A549 (cell line): ENCODE data around the gene TTC7B. TPM values are rescaled to one million over a fixed set of nuclear protein-coding genes. Genes with fewer than 3 reads are reported as not detected.

Source experiments
- ATAC-seq, 2 experiments: fragments of 200-7000 bp in 1 of 2; fragments of >200 bp in 1 of 2; cut with Nextera tagmentation in 1 of 2; cut with Tn5 transposase in 1 of 2; 3 replicates each; pipeline versions ENCODE4 v1.8.0 to v1.9.1; 2018 to 2020; ENCODE audit warnings: mild to moderate bottlenecking in 1 of 2, moderate library complexity in 1 of 2
- CTCF ChIA-PET: fragments of 300-600 bp; sonication (Branson Sonifier 250); formaldehyde crosslinking; extraction: SDS; loops from one replicate; lab custom pipeline; 2021; ENCODE audit warnings: antibody characterized with exemption, inconsistent platforms; lab: Yijun Ruan, JAX
- POLR2A ChIA-PET: fragments of 350-600 bp; formaldehyde crosslinking; extraction: SDS; loops from one replicate; lab custom pipeline; 2021; ENCODE audit warnings: antibody characterized with exemption, inconsistent platforms; lab: Yijun Ruan, JAX
- DNase-seq, 2 experiments: peaks; one replicate each; pipeline versions ENCODE4 v3.0.0 to v3.0.0-alpha.2; 2011 to 2016; ENCODE audit warnings: low read depth in 1 of 2, low spot score in 1 of 2
- FAIRE-seq: peaks from 2 replicates; lab custom pipeline; 2011; peaks lifted over from hg19 to GRCh38; lab: Jason Lieb, UNC
- H3K27ac ChIP-seq, 2 experiments: fragments of >200 bp; sonication (Bioruptor Twin); formaldehyde crosslinking; 3 replicates each; pipeline ENCODE4 v1.5.1; 2016 to 2017
- H3K4me1 ChIP-seq: fragments of >200 bp; sonication (Bioruptor Twin); formaldehyde crosslinking; 3 replicates; pipeline ENCODE4 v1.6.1; 2016
- H3K4me2 ChIP-seq: fragments of >200 bp; sonication (Bioruptor Twin); formaldehyde crosslinking; 3 replicates; pipeline ENCODE4 v1.6.1; 2016
- H3K4me3 ChIP-seq: fragments of >200 bp; sonication (Bioruptor Twin); formaldehyde crosslinking; 3 replicates; pipeline ENCODE4 v1.5.1; 2016
- H3K9me3 ChIP-seq: fragments of >200 bp; sonication (Bioruptor Twin); formaldehyde crosslinking; 3 replicates; pipeline ENCODE4 v1.6.1; 2016
- CEBPB ChIP-seq, 2 experiments: fragments of >200 bp in 1 of 2; sonication (Bioruptor Twin) in 1 of 2; formaldehyde crosslinking in 1 of 2; IDR thresholded peaks; 2 replicates each; pipeline ENCODE4 v1.6.1; 2012 to 2016
- CHD4 ChIP-seq: fragments of 200-600 bp; sonication (generic); IDR thresholded peaks from 2 replicates; pipeline ENCODE4 v1.6.1; 2016; ENCODE audit warnings: antibody characterized with exemption, mild to moderate bottlenecking, borderline replicate concordance
- CTCF ChIP-seq: fragments of >200 bp; sonication (Bioruptor Twin); formaldehyde crosslinking; IDR thresholded peaks from 3 replicates; pipeline ENCODE4 v1.5.1; 2016
- E2F6 ChIP-seq: IDR thresholded peaks from 2 replicates; pipeline ENCODE4 v1.6.1; 2012; ENCODE audit warnings: low read depth, borderline replicate concordance
- EHF ChIP-seq: fragments of 250-450 bp; sonication (Bioruptor Pico); IDR thresholded peaks from 2 replicates; pipeline ENCODE4 v1.5.0; 2020; ENCODE audit warnings: mild to moderate bottlenecking
- FOSL2 ChIP-seq, 2 experiments: fragments of 450-650 bp in 1 of 2; fragments of >200 bp in 1 of 2; sonication (Bioruptor Twin) in 1 of 2; formaldehyde crosslinking; IDR thresholded peaks; 2 replicates each; pipeline versions ENCODE4 v1.5.0 to v1.6.1; 2016 to 2020; ENCODE audit warnings: mild to moderate bottlenecking in 1 of 2, moderate library complexity in 1 of 2
- HDAC2 ChIP-seq: fragments of 200-600 bp; sonication (generic); IDR thresholded peaks from 2 replicates; pipeline ENCODE4 v1.6.1; 2016
- HEYL ChIP-seq: fragments of 250-450 bp; sonication (Bioruptor Pico); IDR thresholded peaks from 2 replicates; pipeline ENCODE4 v1.8.0; 2021; ENCODE audit warnings: mild to moderate bottlenecking, moderate library complexity
- HOXB13 ChIP-seq: fragments of 250-450 bp; sonication (Bioruptor Pico); IDR thresholded peaks from 2 replicates; pipeline ENCODE4 v1.5.0; 2020; ENCODE audit warnings: low read depth, mild to moderate bottlenecking, moderate library complexity
- KDM1A ChIP-seq: fragments of 200-600 bp; sonication (generic); IDR thresholded peaks from 2 replicates; pipeline ENCODE4 v1.6.1; 2016; ENCODE audit warnings: low read depth, mild to moderate bottlenecking
- KDM5A ChIP-seq: fragments of 200-600 bp; sonication (generic); IDR thresholded peaks from 2 replicates; pipeline ENCODE4 v1.6.1; 2016; ENCODE audit warnings: antibody characterized with exemption, mild to moderate bottlenecking
- MAX ChIP-seq: IDR thresholded peaks from 2 replicates; pipeline ENCODE4 v1.6.1; 2012
- MAZ ChIP-seq: fragments of 150-350 bp; IDR thresholded peaks from 2 replicates; pipeline ENCODE4 v1.6.1; 2014; ENCODE audit warnings: antibody characterized with exemption, low read depth, low read length, borderline replicate concordance
- NPAS2 ChIP-seq: fragments of 250-450 bp; sonication (Bioruptor Pico); IDR thresholded peaks from 2 replicates; pipeline ENCODE4 v1.8.0; 2022; ENCODE audit warnings: mild to moderate bottlenecking, moderate library complexity, borderline replicate concordance
- NR3C1 ChIP-seq: fragments of >200 bp; sonication (Bioruptor Twin); formaldehyde crosslinking; IDR thresholded peaks from 3 replicates; pipeline ENCODE4 v1.6.1; 2017
- RAD21 ChIP-seq, 2 experiments: fragments of >200 bp in 1 of 2; sonication (Bioruptor Twin) in 1 of 2; formaldehyde crosslinking in 1 of 2; IDR thresholded peaks in 1 of 2; conservative IDR thresholded peaks in 1 of 2; 2 replicates in 1 of 2; 3 replicates in 1 of 2; pipeline ENCODE4 v1.6.1; 2012 to 2018; ENCODE audit warnings: inconsistent platforms in 1 of 2
- RFX5 ChIP-seq: fragments of 450-650 bp; IDR thresholded peaks from 2 replicates; pipeline ENCODE4 v1.7.1; 2014; ENCODE audit warnings: antibody characterized with exemption, mild to moderate bottlenecking, moderate library complexity
- TP53 ChIP-seq: fragments of 250-450 bp; sonication (Bioruptor Pico); IDR thresholded peaks from 2 replicates; pipeline ENCODE4 v1.5.0; 2021; ENCODE audit warnings: mild to moderate bottlenecking, moderate library complexity
- ZSCAN20 ChIP-seq: fragments of 250-450 bp; sonication (Bioruptor Pico); IDR thresholded peaks from 2 replicates; pipeline ENCODE4 v1.8.0; 2022; ENCODE audit warnings: mild to moderate bottlenecking, moderate library complexity
- WGBS: methylation state at CpG from one replicate; pipeline ENCODE4 v1.1.6; 2017; ENCODE audit errors: missing lambda C conversion rate; 5-methylcytosine and 5-hydroxymethylcytosine counted together
- polyA plus RNA-seq, 4 experiments: library from polyadenylated mRNA; depleted of rRNA in 3 of 4; stranded (reverse); fragments of >200 nt; fragmentation: RNase III in 1 of 4; extraction: RNeasy Plus Mini Kit Qiagen cat#74134 plus additional on column Dnase treatment in 1 of 4; gene quantifications; 2 replicates in 3 of 4; 3 replicates in 1 of 4; pipeline ENCODE4 v1.2.3, GENCODE V29; 2011 to 2017
- TF ChIP-seq, protein P1 (sequence below): fragments of 200-600 bp; sonication (generic); IDR thresholded peaks from 2 replicates; pipeline ENCODE4 v1.6.1; 2016; ENCODE audit warnings: antibody characterized with exemption, mild to moderate bottlenecking, moderate library complexity
- TF ChIP-seq, protein P2 (sequence below): fragments of 150-350 bp; IDR thresholded peaks from 2 replicates; pipeline ENCODE4 v1.6.1; 2014; ENCODE audit warnings: low read depth, mild to moderate bottlenecking, low read length
- TF ChIP-seq, protein P3 (sequence below): IDR thresholded peaks from 2 replicates; pipeline ENCODE4 v1.6.1; 2012

The TTC7B gene
- polyA plus RNA-seq, 2 of the 4 experiments (the other 2 are of a cell fraction), result 16.6 to 28.0 TPM

- Histone ChIP-seq H3K4me2 (no peak overlapping the region), H3K4me3 (no peak overlapping the region), H3K9me3 (0 out of 3 replicates have a peak, but pooled peaks cover 2% of the 10 kb centered on the region), H3K27ac (no peak overlapping the region), H3K4me1 (no peaks in the 10 kb centered on the region)
- DNase-seq, result no peak
- POLR2A ChIA-PET, result no interaction called here
- ATAC-seq, result no peak
- TF ChIP-seq NR3C1, result no peak
- TF ChIP-seq KDM5A, result no peak
- TF ChIP-seq KDM1A, result no peak
- TF ChIP-seq, protein P1, sequence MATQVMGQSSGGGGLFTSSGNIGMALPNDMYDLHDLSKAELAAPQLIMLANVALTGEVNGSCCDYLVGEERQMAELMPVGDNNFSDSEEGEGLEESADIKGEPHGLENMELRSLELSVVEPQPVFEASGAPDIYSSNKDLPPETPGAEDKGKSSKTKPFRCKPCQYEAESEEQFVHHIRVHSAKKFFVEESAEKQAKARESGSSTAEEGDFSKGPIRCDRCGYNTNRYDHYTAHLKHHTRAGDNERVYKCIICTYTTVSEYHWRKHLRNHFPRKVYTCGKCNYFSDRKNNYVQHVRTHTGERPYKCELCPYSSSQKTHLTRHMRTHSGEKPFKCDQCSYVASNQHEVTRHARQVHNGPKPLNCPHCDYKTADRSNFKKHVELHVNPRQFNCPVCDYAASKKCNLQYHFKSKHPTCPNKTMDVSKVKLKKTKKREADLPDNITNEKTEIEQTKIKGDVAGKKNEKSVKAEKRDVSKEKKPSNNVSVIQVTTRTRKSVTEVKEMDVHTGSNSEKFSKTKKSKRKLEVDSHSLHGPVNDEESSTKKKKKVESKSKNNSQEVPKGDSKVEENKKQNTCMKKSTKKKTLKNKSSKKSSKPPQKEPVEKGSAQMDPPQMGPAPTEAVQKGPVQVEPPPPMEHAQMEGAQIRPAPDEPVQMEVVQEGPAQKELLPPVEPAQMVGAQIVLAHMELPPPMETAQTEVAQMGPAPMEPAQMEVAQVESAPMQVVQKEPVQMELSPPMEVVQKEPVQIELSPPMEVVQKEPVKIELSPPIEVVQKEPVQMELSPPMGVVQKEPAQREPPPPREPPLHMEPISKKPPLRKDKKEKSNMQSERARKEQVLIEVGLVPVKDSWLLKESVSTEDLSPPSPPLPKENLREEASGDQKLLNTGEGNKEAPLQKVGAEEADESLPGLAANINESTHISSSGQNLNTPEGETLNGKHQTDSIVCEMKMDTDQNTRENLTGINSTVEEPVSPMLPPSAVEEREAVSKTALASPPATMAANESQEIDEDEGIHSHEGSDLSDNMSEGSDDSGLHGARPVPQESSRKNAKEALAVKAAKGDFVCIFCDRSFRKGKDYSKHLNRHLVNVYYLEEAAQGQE, result no peak
- TF ChIP-seq CEBPB (IDR thresholded peaks at IDR 0.05), result no peak
- TF ChIP-seq CHD4, result no peak
- TF ChIP-seq HOXB13, result no peak
- no peak for TF ChIP-seq NPAS2 (CRISPR knock-in tag)
- TF ChIP-seq HEYL (CRISPR knock-in tag), result no peak
- TF ChIP-seq RAD21 (conservative IDR thresholded peaks at IDR 0.05 in 1 of 2, IDR thresholded peaks at IDR 0.05 in 1 of 2), result no peak
- TF ChIP-seq, protein P2, sequence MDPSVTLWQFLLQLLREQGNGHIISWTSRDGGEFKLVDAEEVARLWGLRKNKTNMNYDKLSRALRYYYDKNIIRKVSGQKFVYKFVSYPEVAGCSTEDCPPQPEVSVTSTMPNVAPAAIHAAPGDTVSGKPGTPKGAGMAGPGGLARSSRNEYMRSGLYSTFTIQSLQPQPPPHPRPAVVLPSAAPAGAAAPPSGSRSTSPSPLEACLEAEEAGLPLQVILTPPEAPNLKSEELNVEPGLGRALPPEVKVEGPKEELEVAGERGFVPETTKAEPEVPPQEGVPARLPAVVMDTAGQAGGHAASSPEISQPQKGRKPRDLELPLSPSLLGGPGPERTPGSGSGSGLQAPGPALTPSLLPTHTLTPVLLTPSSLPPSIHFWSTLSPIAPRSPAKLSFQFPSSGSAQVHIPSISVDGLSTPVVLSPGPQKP, result no peak
- TF ChIP-seq MAX, result no peak
- TF ChIP-seq TP53 (CRISPR knock-in tag), result no peak
- TF ChIP-seq, protein P3, sequence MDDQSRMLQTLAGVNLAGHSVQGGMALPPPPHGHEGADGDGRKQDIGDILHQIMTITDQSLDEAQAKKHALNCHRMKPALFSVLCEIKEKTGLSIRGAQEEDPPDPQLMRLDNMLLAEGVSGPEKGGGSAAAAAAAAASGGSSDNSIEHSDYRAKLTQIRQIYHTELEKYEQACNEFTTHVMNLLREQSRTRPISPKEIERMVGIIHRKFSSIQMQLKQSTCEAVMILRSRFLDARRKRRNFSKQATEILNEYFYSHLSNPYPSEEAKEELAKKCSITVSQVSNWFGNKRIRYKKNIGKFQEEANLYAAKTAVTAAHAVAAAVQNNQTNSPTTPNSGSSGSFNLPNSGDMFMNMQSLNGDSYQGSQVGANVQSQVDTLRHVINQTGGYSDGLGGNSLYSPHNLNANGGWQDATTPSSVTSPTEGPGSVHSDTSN, result no peak
- no peak for TF ChIP-seq MAZ
- no peak for FAIRE-seq
- CTCF ChIA-PET, result interaction anchor here (7.2 kb wide), 1 partner anchor 14 kb away, joined by 49 read pairs; no protein-coding TSS in a partner anchor
- WGBS, result 88% methylated on average over 1 of the region's 1 CpG
Observed at GRCh38 chr14:90773196-90773486, 43.1 kb downstream of the TTC7B start.

GRCh38 chr14:90767899-90768298 lies 48.3 kb downstream of the TTC7B start:
- DNase-seq, result no peak
- H3K4me3 ChIP-seq, result no peak overlapping the region
- FAIRE-seq, result no peak
- CTCF ChIA-PET, result interaction anchor here (1.6 to 7.2 kb wide), 2 partner anchors 8 to 13 kb away, joined by 4 to 49 read pairs; no protein-coding TSS in a partner anchor
- H3K4me1 ChIP-seq, result no peaks in the 10 kb centered on the region
- no peak for TF ChIP-seq FOSL2 (IDR thresholded peaks at IDR 0.05)
- TF ChIP-seq FOSL2 (CRISPR knock-in tag; IDR thresholded peaks at IDR 0.05), result no peak
- no peak for TF ChIP-seq MAX
- TF ChIP-seq ZSCAN20 (CRISPR knock-in tag), result no peak
- no peak for TF ChIP-seq HOXB13
- TF ChIP-seq CTCF, result no peak
- TF ChIP-seq RFX5, result no peak
- TF ChIP-seq HDAC2, result no peak
- no peak for TF ChIP-seq NPAS2 (CRISPR knock-in tag)
- no peak for TF ChIP-seq E2F6
- no peak for TF ChIP-seq EHF (CRISPR knock-in tag)
- no peak for ATAC-seq
- no peak overlapping the region for H3K27ac ChIP-seq
- H3K9me3 ChIP-seq, result peaks cover 7% of the 10 kb centered on the region
- POLR2A ChIA-PET, result no interaction called here
- H3K4me2 ChIP-seq, result no peak overlapping the region
